SJSA1 (cell line): ENCODE results near the gene SNX15. TPM values are rescaled to one million over a fixed set of nuclear protein-coding genes. Genes with fewer than 3 reads are reported as not detected.

Source experiments
- DNase-seq, 2 experiments: peaks; one replicate each; pipeline ENCODE4 v3.0.0-alpha.2; 2015 to 2020; ENCODE audit warnings: low spot score in 2 of 2, low read depth in 1 of 2
- H3K27ac ChIP-seq: fragments of 250-450 bp; sonication (Bioruptor Pico); 2 replicates; pipeline ENCODE4 v1.5.1; 2020; ENCODE audit warnings: mild to moderate bottlenecking, moderate library complexity
- H3K27me3 ChIP-seq: fragments of 250-450 bp; sonication (Bioruptor Pico); replicated peaks from 2 replicates; pipeline ENCODE4 v1.5.1; 2020; ENCODE audit warnings: mild to moderate bottlenecking, moderate library complexity
- H3K36me3 ChIP-seq: fragments of 250-450 bp; sonication (Bioruptor Pico); 2 replicates; pipeline ENCODE4 v1.5.1; 2020; ENCODE audit warnings: mild to moderate bottlenecking
- H3K4me1 ChIP-seq: fragments of 250-450 bp; sonication (Bioruptor Pico); replicated peaks from 2 replicates; pipeline ENCODE4 v1.6.1; 2021; ENCODE audit warnings: mild to moderate bottlenecking
- H3K4me3 ChIP-seq: fragments of 250-450 bp; sonication (Bioruptor Pico); 2 replicates; pipeline ENCODE4 v1.5.1; 2020; ENCODE audit warnings: mild to moderate bottlenecking
- H3K9me3 ChIP-seq: fragments of 250-450 bp; sonication (Bioruptor Pico); replicated peaks from 2 replicates; pipeline ENCODE4 v1.5.1; 2020; ENCODE audit warnings: mild to moderate bottlenecking
- total RNA-seq: library from RNA; depleted of rRNA; stranded (reverse); fragments of >200 nt; shearing (Covaris generic); gene quantifications from 2 replicates; pipeline ENCODE4 v1.2.3, GENCODE V29; 2014; rRNA removed

The SNX15 gene
- total RNA-seq, 1 experiment from 2014 or later, result 36.9 TPM

DNA sequence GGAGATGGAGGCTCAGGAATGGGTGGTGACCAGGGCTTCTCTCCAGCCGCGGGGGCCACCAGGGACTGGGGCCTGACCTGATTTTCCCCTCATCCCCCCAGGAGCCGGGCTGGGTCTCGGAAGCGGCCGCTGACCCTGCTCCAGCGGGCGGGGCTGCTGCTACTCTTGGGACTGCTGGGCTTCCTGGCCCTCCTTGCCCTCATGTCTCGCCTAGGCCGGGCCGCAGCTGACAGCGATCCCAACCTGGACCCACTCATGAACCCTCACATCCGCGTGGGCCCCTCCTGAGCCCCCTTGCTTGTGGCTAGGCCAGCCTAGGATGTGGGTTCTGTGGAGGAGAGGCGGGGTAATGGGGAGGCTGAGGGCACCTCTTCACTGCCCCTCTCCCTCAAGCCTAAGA lies 60.6 kb downstream of the SNX15 start:
- no peak overlapping the region for H3K4me3 ChIP-seq
- peaks cover 12% of the 10 kb centered on the region for H3K4me1 ChIP-seq
- peaks cover 62% of the 10 kb centered on the region for H3K36me3 ChIP-seq
- no peak for DNase-seq
- no peaks in the 10 kb centered on the region for H3K27me3 ChIP-seq
- no peak overlapping the region for H3K27ac ChIP-seq
- no peaks in the 10 kb centered on the region for H3K9me3 ChIP-seq

- DNase-seq, result no peak
- H3K27ac ChIP-seq, result no peak overlapping the region
- H3K27me3 ChIP-seq, result no peaks in the 10 kb centered on the region
- H3K36me3 ChIP-seq, result peaks cover 49% of the 10 kb centered on the region
- no peak overlapping the region for H3K4me3 ChIP-seq
- H3K4me1 ChIP-seq, result peaks cover 6% of the 10 kb centered on the region
- no peaks in the 10 kb centered on the region for H3K9me3 ChIP-seq
Observed at GRCh38 chr11:65089621-65090020, 62.4 kb downstream of the SNX15 start.

Other genes starting within 250 kb of the SNX15 start
- 154 and 170 TPM in 2 replicates for gene SF1, start 248.9 kb upstream of the SNX15 start, total RNA-seq
- gene MAP4K2, start 224.2 kb upstream of the SNX15 start, total RNA-seq, result 19.2 and 22.9 TPM in 2 replicates
- gene MEN1, start 216.9 kb upstream of the SNX15 start, total RNA-seq, result 13.8 and 22.0 TPM in 2 replicates
- gene CDC42BPG, start 182.8 kb upstream of the SNX15 start, total RNA-seq, result 0.03 TPM in 1 of 2 replicates, not detected in the other
- 75.2 and 85.7 TPM in 2 replicates for gene EHD1, start 148.8 kb upstream of the SNX15 start, total RNA-seq
- gene ATG2A, start 110.2 kb upstream of the SNX15 start, total RNA-seq, result 22.5 and 23.2 TPM in 2 replicates
- gene PPP2R5B, start 102.8 kb upstream of the SNX15 start, total RNA-seq, result 20.6 and 30.6 TPM in 2 replicates
- gene GPHA2, start 91.5 kb upstream of the SNX15 start, total RNA-seq, result not detected in 2 replicates
- not detected in 2 replicates for gene MAJIN, start 55.3 kb upstream of the SNX15 start, total RNA-seq
- not detected in 2 replicates for gene BATF2, start 30.5 kb upstream of the SNX15 start, total RNA-seq
- gene ARL2, start 13.3 kb upstream of the SNX15 start, total RNA-seq, result 155 and 222 TPM in 2 replicates
- 35.8 and 69.9 TPM in 2 replicates for gene SAC3D1, start 13.8 kb downstream of the SNX15 start, total RNA-seq
- not detected in 2 replicates for gene NAALADL1, start 31.1 kb downstream of the SNX15 start, total RNA-seq
- 90.2 and 124 TPM in 2 replicates for gene CDCA5, start 56.6 kb downstream of the SNX15 start, total RNA-seq
- gene ZFPL1, start 56.8 kb downstream of the SNX15 start, total RNA-seq, result 63.7 and 91.9 TPM in 2 replicates
- gene VPS51, start 68.8 kb downstream of the SNX15 start, total RNA-seq, result 387 and 508 TPM in 2 replicates
- gene TM7SF2, start 84.4 kb downstream of the SNX15 start, total RNA-seq, result 1.5 and 2.4 TPM in 2 replicates
- gene ZNHIT2, start 90.3 kb downstream of the SNX15 start, total RNA-seq, result 22.8 and 42.1 TPM in 2 replicates
- 672 and 1,078 TPM in 2 replicates for gene FAU, start 94.7 kb downstream of the SNX15 start, total RNA-seq
- gene MRPL49, start 94.9 kb downstream of the SNX15 start, total RNA-seq, result 113 and 138 TPM in 2 replicates
- 15.6 and 20.2 TPM in 2 replicates for gene SYVN1, start 107.1 kb downstream of the SNX15 start, total RNA-seq
- gene SPDYC, start 142.8 kb downstream of the SNX15 start, total RNA-seq, result not detected in 2 replicates
- 120 and 177 TPM in 2 replicates for gene CAPN1, start 154.5 kb downstream of the SNX15 start, total RNA-seq
- 26.8 and 44.2 TPM in 2 replicates for gene POLA2, start 234.5 kb downstream of the SNX15 start, total RNA-seq